Cardiac muscle cell (in vitro differentiated cells and primary cell): ENCODE data around the gene AP5B1. TPM values are rescaled to one million over a fixed set of nuclear protein-coding genes. Genes with fewer than 3 reads are reported as not detected.

Experiments
- DNase-seq, 2 donors: peaks; one replicate each; pipeline versions ENCODE4 v3.0.0 to v3.0.0-alpha.2; 2010 to 2017; ENCODE audit warnings: low read depth in 1 of 2, low spot score in 1 of 2
- H3K27ac ChIP-seq: fragments of 200-600 bp; sonication (generic); 2 replicates; pipeline ENCODE4 v1.5.1; 2016
- H3K27me3 ChIP-seq: fragments of 200-600 bp; sonication (generic); 2 replicates; pipeline ENCODE4 v1.6.0; 2016; ENCODE audit warnings: control low read depth
- H3K36me3 ChIP-seq: fragments of 200-600 bp; sonication (generic); 2 replicates; pipeline ENCODE4 v1.5.1; 2016; ENCODE audit warnings: control low read depth
- H3K4me1 ChIP-seq: fragments of 200-600 bp; sonication (generic); 2 replicates; pipeline ENCODE4 v1.8.1; 2017; ENCODE audit warnings: low read depth, mild to moderate bottlenecking, mixed run types
- H3K4me3 ChIP-seq: fragments of 200-600 bp; sonication (generic); 2 replicates; pipeline ENCODE4 v1.5.1; 2016; ENCODE audit warnings: mild to moderate bottlenecking
- H3K9me3 ChIP-seq: fragments of 200-600 bp; sonication (generic); 2 replicates; pipeline ENCODE4 v1.5.1; 2017; ENCODE audit warnings: low read depth, mild to moderate bottlenecking, control low read depth
- CTCF ChIP-seq: IDR thresholded peaks from 2 replicates; pipeline ENCODE4 v1.5.1; 2012; ENCODE audit warnings: low read depth, mild to moderate bottlenecking, low read length
- polyA plus RNA-seq: library from polyadenylated mRNA; unstranded; fragments of >200 nt; fragmentation: Nextera tagmentation; extraction: Ambion mirVana; gene quantifications from 2 replicates; pipeline ENCODE4 v1.2.1, GENCODE V29; 2016
- total RNA-seq: library from RNA; depleted of rRNA; stranded (reverse); fragments of >200 nt; gene quantifications from 2 replicates; pipeline ENCODE4 v1.2.3, GENCODE V29; 2016

AP5B1 gene, protein sequence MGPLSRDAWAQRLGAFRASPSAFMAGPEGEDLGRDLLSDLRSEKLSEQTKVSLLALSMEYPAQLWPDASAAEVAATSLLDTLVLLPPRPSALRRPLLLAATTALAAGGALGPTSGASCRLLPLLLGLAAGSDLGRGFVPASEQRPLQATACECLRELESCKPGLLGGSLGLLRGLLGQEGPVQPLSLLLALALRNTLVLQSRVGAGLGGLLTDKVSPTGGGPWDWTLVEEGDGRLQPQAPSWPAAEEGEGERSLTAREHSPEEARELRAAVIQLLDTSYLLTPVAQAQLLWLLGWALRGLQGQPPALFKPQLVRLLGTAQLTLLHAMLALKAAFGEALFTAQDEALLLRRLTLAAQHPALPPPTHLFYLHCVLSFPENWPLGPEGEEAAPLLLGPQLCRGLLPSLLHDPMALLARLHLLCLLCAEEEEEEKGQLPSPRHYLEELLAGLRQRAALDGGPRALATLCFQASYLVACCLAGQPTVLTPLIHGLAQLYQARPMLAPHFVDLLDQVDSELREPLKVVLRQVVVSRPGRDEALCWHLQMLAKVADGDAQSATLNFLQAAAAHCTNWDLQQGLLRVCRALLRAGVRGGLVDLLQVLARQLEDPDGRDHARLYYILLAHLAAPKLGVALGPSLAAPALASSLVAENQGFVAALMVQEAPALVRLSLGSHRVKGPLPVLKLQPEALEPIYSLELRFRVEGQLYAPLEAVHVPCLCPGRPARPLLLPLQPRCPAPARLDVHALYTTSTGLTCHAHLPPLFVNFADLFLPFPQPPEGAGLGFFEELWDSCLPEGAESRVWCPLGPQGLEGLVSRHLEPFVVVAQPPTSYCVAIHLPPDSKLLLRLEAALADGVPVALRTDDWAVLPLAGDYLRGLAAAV
- 18.1 and 24.3 TPM in 2 replicates for total RNA-seq
- 13.6 and 18.0 TPM in 2 replicates for polyA plus RNA-seq

GRCh38 chr11:65780770-65781151, at the start of gene AP5B1:
TSS of gene AP5B1 (minus strand) at chr11:65780976. CDS start at chr11:65780591, 385 bp downstream.
- Histone ChIP-seq H3K27ac (peak within 1 kb of the TSS; percentile 49), H3K9me3 (no peaks in the 10 kb centered on the region), H3K27me3 (peaks cover 20% of the 10 kb centered on the region), H3K4me3 (peak within 1 kb of the TSS; percentile 60), H3K36me3 (no peaks in the 10 kb centered on the region), H3K4me1 (no peaks in the 10 kb centered on the region)
- DNase-seq, result peak; percentile 51 to 75
- no peak for TF ChIP-seq CTCF

GRCh38 chr11:65829459-65829858, 48.7 kb upstream of the AP5B1 start:
- H3K4me3 ChIP-seq, result no peak overlapping the region
- H3K27me3 ChIP-seq, result no peaks in the 10 kb centered on the region
- DNase-seq, result no peak
- H3K4me1 ChIP-seq, result no peaks in the 10 kb centered on the region
- no peak overlapping the region for H3K27ac ChIP-seq
- H3K9me3 ChIP-seq, result no peaks in the 10 kb centered on the region
- no peak for TF ChIP-seq CTCF
- no peaks in the 10 kb centered on the region for H3K36me3 ChIP-seq

GRCh38 chr11:65826984-65827735, 46.4 kb upstream of the AP5B1 start:
- Histone ChIP-seq H3K36me3 (no peaks in the 10 kb centered on the region), H3K4me1 (no peaks in the 10 kb centered on the region)

DNA sequence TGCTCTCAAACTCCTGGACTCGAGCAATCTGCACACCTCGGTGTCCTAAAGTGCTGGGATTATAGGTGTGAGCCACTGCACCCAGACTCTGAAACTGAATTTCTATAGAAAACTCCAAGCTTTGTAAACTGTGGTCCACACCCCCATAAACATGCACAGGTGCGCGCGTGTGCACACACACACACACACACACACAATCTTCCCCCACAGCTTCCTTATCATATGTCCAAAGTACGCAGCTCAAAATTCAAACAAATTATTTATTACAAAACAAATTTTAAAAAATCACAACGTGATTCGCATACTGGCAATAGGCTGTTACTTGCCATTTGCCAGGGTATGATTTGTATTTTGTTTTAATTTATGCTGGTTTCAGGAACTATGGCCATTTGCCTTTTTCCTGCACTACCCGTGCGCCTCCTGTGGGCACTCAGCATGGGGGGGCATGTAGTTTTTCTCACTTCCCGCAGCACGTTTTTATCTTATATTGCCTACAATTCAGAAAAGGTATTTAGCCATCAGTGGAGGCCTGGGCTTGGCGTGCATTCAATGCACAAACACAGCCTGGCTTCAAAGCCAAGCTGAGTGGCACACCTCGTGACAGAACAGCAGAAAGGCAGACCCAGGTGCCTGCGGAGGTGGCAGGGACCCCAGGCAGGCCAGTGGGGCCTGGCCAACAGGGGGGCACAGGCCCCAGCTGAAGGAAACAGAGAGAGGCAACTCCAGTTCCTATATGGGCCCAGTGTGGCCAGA, 42.2 kb upstream of the AP5B1 start:
- H3K4me3 ChIP-seq, result no peak overlapping the region
- no peak overlapping the region for H3K27ac ChIP-seq
- H3K36me3 ChIP-seq, result no peaks in the 10 kb centered on the region
- H3K27me3 ChIP-seq, result no peaks in the 10 kb centered on the region
- no peaks in the 10 kb centered on the region for H3K4me1 ChIP-seq
- TF ChIP-seq CTCF, result no peak
- DNase-seq, result no peak
- H3K9me3 ChIP-seq, result no peaks in the 10 kb centered on the region

More at GRCh38 chr11:65826984-65827735, 46.4 kb upstream of the AP5B1 start:
- DNase-seq, result no peak
- no peaks in the 10 kb centered on the region for H3K9me3 ChIP-seq
- H3K4me3 ChIP-seq, result no peak overlapping the region
- no peak for TF ChIP-seq CTCF
- no peaks in the 10 kb centered on the region for H3K27me3 ChIP-seq
- H3K27ac ChIP-seq, result no peak overlapping the region

- no peak overlapping the region for H3K4me3 ChIP-seq
- no peak overlapping the region for H3K27ac ChIP-seq
- H3K9me3 ChIP-seq, result no peaks in the 10 kb centered on the region
- no peaks in the 10 kb centered on the region for H3K36me3 ChIP-seq
- no peak for TF ChIP-seq CTCF
- no peaks in the 10 kb centered on the region for H3K27me3 ChIP-seq
- no peak for DNase-seq
- H3K4me1 ChIP-seq, result no peaks in the 10 kb centered on the region
Observed at GRCh38 chr11:65821107-65821506, 40.3 kb upstream of the AP5B1 start.
